GM19397 (cell line): Measurements from ENCODE around the gene FUCA1.
"Not testable (repeated sequence)": the region's sequence is repeated elsewhere in the genome, so short reads cannot be mapped to it uniquely, and the experiment has no call there.

ENCODE experiments used
- ATAC-seq: cut with Tn5 transposase; IDR thresholded peaks from one replicate; pipeline ENCODE4 v1.9.1; 2021; ENCODE audit warnings: mild to moderate bottlenecking, moderate library complexity; ENCODE audit not compliant: unreplicated experiment

The FUCA1 gene

GRCh38 chr1:23803674-23804073 is 64.4 kb downstream of the FUCA1 start:
- ATAC-seq = no peak

GRCh38 chr1:23802809-23803342 is 65.2 kb downstream of the FUCA1 start:
- ATAC-seq = not testable (repeated sequence)

- ATAC-seq = no peak
These were observed 66.2 kb downstream of the FUCA1 start for GRCh38 chr1:23801876-23802275.

- no peak for ATAC-seq
These were observed 66.7 kb downstream of the FUCA1 start for GRCh38 chr1:23801338-23801748.

- ATAC-seq = peak; percentile 79
These were observed 67.4 kb downstream of the FUCA1 start, which contains the start of gene GALE for GRCh38 chr1:23800400-23801337. TSS of gene GALE (minus strand) at chr1:23800754. CDS start at chr1:23799007, 1,747 bp downstream.

GRCh38 chr1:23799570-23800399 is 68.3 kb downstream of the FUCA1 start:
- peak; percentile 3 for ATAC-seq

- ATAC-seq = no peak
These were observed 68.9 kb downstream of the FUCA1 start for GRCh38 chr1:23799255-23799569.

- ATAC-seq = no peak
These were observed 69.4 kb downstream of the FUCA1 start for GRCh38 chr1:23798662-23799142.

GRCh38 chr1:23797478-23798448 is 70.3 kb downstream of the FUCA1 start:
- ATAC-seq = no peak

GRCh38 chr1:23796466-23797271 is 71.4 kb downstream of the FUCA1 start:
- ATAC-seq = no peak

GRCh38 chr1:23795676-23796465 is 72.2 kb downstream of the FUCA1 start:
- no peak for ATAC-seq
